ENCODE measurements around the gene SRP9. TPM values are rescaled to one million over a fixed set of nuclear protein-coding genes. Genes with fewer than 3 reads are reported as not detected.

The SRP9 gene
- polyA plus RNA-seq, 1 of the 3 experiments (the other 2 are of a cell fraction), result 156 TPM

GRCh38 chr1:225828706-225829345 lies 51.2 kb downstream of the SRP9 start:
- H4K20me1 ChIP-seq (ENCODE audit: insufficient read depth), result no peaks in the 10 kb centered on the region
- CTCF ChIA-PET, result interaction anchor here (1.7 kb wide), 1 partner anchor 354 kb away, joined by 4 read pairs; no protein-coding TSS in a partner anchor
- H2AFZ ChIP-seq (ENCODE audit: low read depth), result no peak overlapping the region
- H3K4me3 ChIP-seq (ENCODE audit: low read depth in 2 of 2, low read length in 1 of 2), result no peak overlapping the region
- 94% methylated on average over 14 of the region's 14 CpGs for WGBS (ENCODE audit: low lambda C conversion rate)
- H3K36me3 ChIP-seq (replicated peaks in 1 of 2; ENCODE audit: control insufficient read depth in 1 of 2, insufficient read depth in 2 of 2, low read length in 1 of 2), result peaks cover 15 to 20% of the 10 kb centered on the region in 2 experiments
- no peak for TF ChIP-seq GATA2 (CRISPR knock-in tag; IDR thresholded peaks at IDR 0.05)
- TF ChIP-seq MXI1 (IDR thresholded peaks at IDR 0.05; ENCODE audit: low read depth, low read length), result no peak
- no peak for TF ChIP-seq IRF3 (IDR thresholded peaks at IDR 0.05; ENCODE audit: low read depth, low read length)
- no peak for TF ChIP-seq EZH2phosphoT487 (IDR thresholded peaks at IDR 0.05; ENCODE audit: borderline replicate concordance, low read depth)
- no peak for TF ChIP-seq USF1 (IDR thresholded peaks at IDR 0.05; ENCODE audit: borderline replicate concordance, low read depth)
- no peak for TF ChIP-seq REST (IDR thresholded peaks at IDR 0.05; ENCODE audit: low read depth, low read length)
- no peak for TF ChIP-seq RFX5 (IDR thresholded peaks at IDR 0.05; ENCODE audit: low read length)
- TF ChIP-seq USF2 (IDR thresholded peaks at IDR 0.05; ENCODE audit: borderline replicate concordance, low read depth, low read length), result no peak
- TF ChIP-seq NRF1 (IDR thresholded peaks at IDR 0.05; ENCODE audit: low read depth, low read length), result no peak
- no peak for TF ChIP-seq ZBTB33 (IDR thresholded peaks at IDR 0.05; ENCODE audit: borderline replicate concordance, low read depth)
- TF ChIP-seq SMC3 (IDR thresholded peaks at IDR 0.05; ENCODE audit: low read depth, low read length), result no peak
- no peak for TF ChIP-seq CTCF (IDR thresholded peaks at IDR 0.05)
- no peak for TF ChIP-seq FOXJ3 (CRISPR knock-in tag; IDR thresholded peaks at IDR 0.05)
- TF ChIP-seq TEAD4 (IDR thresholded peaks at IDR 0.05; ENCODE audit: borderline replicate concordance, insufficient read depth), result no peak
- no peak for DNase-seq
- no peak overlapping the region for H3K9ac ChIP-seq
- no peaks in the 10 kb centered on the region for H3K9me3 ChIP-seq
- no peaks in the 10 kb centered on the region for H3K27me3 ChIP-seq (ENCODE audit: insufficient read depth)
- no peak overlapping the region for H3K27ac ChIP-seq (ENCODE audit: low read depth in 2 of 2, low read length in 1 of 2)
- no peaks in the 10 kb centered on the region for H3K79me2 ChIP-seq (ENCODE audit: insufficient read depth)
- no peaks in the 10 kb centered on the region for H3F3A ChIP-seq (replicated peaks; ENCODE audit: insufficient read depth)
- H3K4me2 ChIP-seq, result no peak overlapping the region
- no peaks in the 10 kb centered on the region for H3K9me2 ChIP-seq
- POLR2A ChIA-PET, result no interaction called here
- peaks cover 0 to 6% of the 10 kb centered on the region in 2 experiments; a peak in 1 of 4 replicates for H3K4me1 ChIP-seq (ENCODE audit: control insufficient read depth in 1 of 2, insufficient read depth in 2 of 2, low read depth in 1 of 2, low read length in 1 of 2)

Measured in SK-N-SH (cell line).